Sigmoid colon (tissue), 7 donors: ENCODE measurements around the gene ASTN1. TPM values are rescaled to one million over a fixed set of nuclear protein-coding genes. Genes with fewer than 3 reads are reported as not detected.

ENCODE experiments used
- DNase-seq: peaks from one replicate; pipeline ENCODE4 v3.0.0-alpha.2; 2019
- H3K27ac ChIP-seq, 4 donors: fragments of 200-600 bp; sonication (generic); one replicate each; pipeline ENCODE4 v1.5.1; 2016 to 2019; ENCODE audit warnings: mild to moderate bottlenecking in 1 of 4
- H3K27me3 ChIP-seq, 3 donors: fragments of 200-600 bp; sonication (generic); one replicate each; pipeline ENCODE4 v1.5.1; 2019; ENCODE audit warnings: mild to moderate bottlenecking in 1 of 3
- H3K36me3 ChIP-seq, 4 donors: fragments of 200-600 bp; sonication (generic); one replicate each; pipeline ENCODE4 v1.5.1; 2016 to 2019
- H3K4me1 ChIP-seq, 4 donors: fragments of 200-600 bp; sonication (generic); one replicate each; pipeline ENCODE4 v1.5.1; 2017 to 2019
- H3K4me3 ChIP-seq, 4 donors: fragments of 200-600 bp; sonication (generic); one replicate each; pipeline ENCODE4 v1.5.1; 2017 to 2019; ENCODE audit warnings: mild to moderate bottlenecking in 2 of 4, moderate library complexity in 1 of 4
- H3K9me3 ChIP-seq, 4 donors: fragments of 200-600 bp in 3 of 4; sonication (generic) in 3 of 4; one replicate each; pipeline versions ENCODE4 v1.5.1 to v1.6.1; 2013 to 2019
- EP300 ChIP-seq, 4 donors: sonication (generic); formaldehyde crosslinking; IDR thresholded peaks; one replicate each; pipeline ENCODE4 v1.6.1; 2017; ENCODE audit warnings: antibody characterized with exemption in 4 of 4
- POLR2A ChIP-seq, 2 donors: fragments of 450-650 bp; IDR thresholded peaks; one replicate each; pipeline ENCODE4 v1.6.1; 2016; ENCODE audit warnings: antibody characterized with exemption in 2 of 2, mild to moderate bottlenecking in 2 of 2, moderate library complexity in 2 of 2
- POLR2AphosphoS5 ChIP-seq, 4 donors: sonication (generic); formaldehyde crosslinking; IDR thresholded peaks; one replicate each; pipeline ENCODE4 v1.6.1; 2017; ENCODE audit warnings: antibody characterized with exemption in 4 of 4
- WGBS, 2 donors: extraction: QIAGEN DNeasy Blood & Tissue Kit; methylation state at CpG; one replicate each; pipeline ENCODE4 v1.1.7; 2013; 5-methylcytosine and 5-hydroxymethylcytosine counted together
- intact Hi-C: fragments of 100-400 bp; cut with DNase I; formaldehyde crosslinking; loops from one replicate; pipeline ENCODE4 v1.15.1; 2023
- polyA plus RNA-seq, 3 donors: library from polyadenylated mRNA; stranded (reverse); fragments of 200-250 nt; gene quantifications; one replicate each; pipeline ENCODE4 v1.2.3, GENCODE V29; 2013
- total RNA-seq, 4 donors: library from RNA; depleted of rRNA; stranded (reverse); fragments of >200 nt; gene quantifications; one replicate each; pipeline ENCODE4 v1.1.0, GENCODE V29; 2016
- TF ChIP-seq, protein P1 (sequence below), 4 experiments: fragments of 450-650 bp in 3 of 4; fragments of 200-600 bp in 1 of 4; IDR thresholded peaks; one replicate each; pipeline ENCODE4 v1.5.1; 2016 to 2019; ENCODE audit warnings: antibody characterized with exemption in 4 of 4, mild to moderate bottlenecking in 3 of 4, moderate library complexity in 2 of 4
- donor health status: healthy with polysubstance abuse.
- donor health status: Bipolar disorder and iron deficiency.
- donor health status: healthy.

ASTN1 gene
- total and polyA plus RNA-seq, 7 donors, result 0.49 to 2.2 (median 1.4) TPM; not detected in 2

DNA sequence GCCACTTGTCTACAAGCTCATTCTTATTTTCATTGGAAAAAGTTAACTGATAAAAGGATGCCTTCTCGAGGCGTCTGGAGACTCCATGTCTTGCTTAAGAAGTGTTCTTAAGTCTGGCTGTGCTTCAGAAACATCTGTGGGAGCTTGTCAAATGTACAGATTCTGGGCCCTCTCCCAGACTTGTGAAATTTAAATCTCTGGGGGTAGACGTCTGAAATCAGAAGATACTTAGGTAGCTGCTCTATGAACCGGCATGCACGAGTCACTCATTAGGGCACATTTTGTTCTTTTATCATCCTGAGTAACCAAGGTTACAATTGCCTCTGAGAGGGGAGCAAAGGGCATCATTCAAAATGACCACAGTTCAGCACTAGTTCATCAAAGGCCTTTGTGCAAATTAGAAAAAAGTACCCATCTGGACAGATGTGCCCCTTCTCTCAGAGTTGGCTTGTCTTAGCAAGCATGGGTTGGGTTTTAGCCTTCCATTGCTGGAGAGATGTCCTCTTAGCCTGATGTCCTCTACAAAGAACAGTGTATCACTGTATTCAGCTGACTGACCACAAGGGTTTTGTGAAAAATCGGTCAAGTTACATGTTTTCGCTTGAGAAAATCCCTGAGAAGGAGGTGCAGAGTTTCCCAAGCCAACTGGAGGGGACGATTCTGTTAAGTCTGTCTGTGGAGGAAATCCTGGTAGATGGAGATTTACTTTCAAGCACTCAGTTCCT is 156.9 kb downstream of the ASTN1 start:
- intact Hi-C loops, result no loop called here
- Histone ChIP-seq H3K27me3 (no peaks in the 10 kb centered on the region), H3K4me3 (no peak overlapping the region), H3K9me3 (no peaks in the 10 kb centered on the region), H3K27ac (no peak overlapping the region), H3K36me3 (no peaks in the 10 kb centered on the region), H3K4me1 (no peaks in the 10 kb centered on the region)
- no peak for DNase-seq
- TF ChIP-seq POLR2AphosphoS5 (IDR thresholded peaks at IDR 0.05) (no peak), EP300 (IDR thresholded peaks at IDR 0.05) (no peak), POLR2A (IDR thresholded peaks at IDR 0.05) (no peak)
- TF ChIP-seq, protein P1, sequence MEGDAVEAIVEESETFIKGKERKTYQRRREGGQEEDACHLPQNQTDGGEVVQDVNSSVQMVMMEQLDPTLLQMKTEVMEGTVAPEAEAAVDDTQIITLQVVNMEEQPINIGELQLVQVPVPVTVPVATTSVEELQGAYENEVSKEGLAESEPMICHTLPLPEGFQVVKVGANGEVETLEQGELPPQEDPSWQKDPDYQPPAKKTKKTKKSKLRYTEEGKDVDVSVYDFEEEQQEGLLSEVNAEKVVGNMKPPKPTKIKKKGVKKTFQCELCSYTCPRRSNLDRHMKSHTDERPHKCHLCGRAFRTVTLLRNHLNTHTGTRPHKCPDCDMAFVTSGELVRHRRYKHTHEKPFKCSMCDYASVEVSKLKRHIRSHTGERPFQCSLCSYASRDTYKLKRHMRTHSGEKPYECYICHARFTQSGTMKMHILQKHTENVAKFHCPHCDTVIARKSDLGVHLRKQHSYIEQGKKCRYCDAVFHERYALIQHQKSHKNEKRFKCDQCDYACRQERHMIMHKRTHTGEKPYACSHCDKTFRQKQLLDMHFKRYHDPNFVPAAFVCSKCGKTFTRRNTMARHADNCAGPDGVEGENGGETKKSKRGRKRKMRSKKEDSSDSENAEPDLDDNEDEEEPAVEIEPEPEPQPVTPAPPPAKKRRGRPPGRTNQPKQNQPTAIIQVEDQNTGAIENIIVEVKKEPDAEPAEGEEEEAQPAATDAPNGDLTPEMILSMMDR (IDR thresholded peaks at IDR 0.05), result no peak
- 63 to 69% methylated on average over 8 of the region's 8 CpGs for WGBS, 2 donors

DNA sequence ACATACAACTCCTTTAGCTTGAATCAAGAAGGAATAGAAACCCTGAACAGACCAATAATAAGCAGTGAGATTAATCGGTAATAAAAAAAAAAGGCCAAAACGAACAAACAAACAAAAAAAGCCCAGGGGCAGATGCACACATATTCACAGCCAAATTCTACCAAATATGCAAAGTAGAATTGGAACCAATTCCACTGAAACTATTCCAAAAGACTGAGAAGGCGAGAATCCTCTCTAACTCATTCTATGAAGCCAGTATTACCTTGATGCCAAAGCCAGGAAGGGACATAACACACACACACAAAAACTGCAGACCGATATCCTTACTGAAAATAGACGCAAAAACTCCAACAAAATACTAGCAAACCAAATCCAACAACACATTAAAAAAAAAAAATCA is 161.6 kb downstream of the ASTN1 start:
- TF ChIP-seq EP300 (IDR thresholded peaks at IDR 0.05), result no peak
- TF ChIP-seq POLR2A (IDR thresholded peaks at IDR 0.05), result no peak
- TF ChIP-seq, protein P1 (IDR thresholded peaks at IDR 0.05), result no peak
- no peak for TF ChIP-seq POLR2AphosphoS5 (IDR thresholded peaks at IDR 0.05)
- 78 to 82% methylated on average over 5 of the region's 5 CpGs for WGBS, 2 donors
- Histone ChIP-seq H3K4me3 (no peak overlapping the region), H3K27ac (no peak overlapping the region), H3K36me3 (no peaks in the 10 kb centered on the region), H3K4me1 (no peaks in the 10 kb centered on the region), H3K27me3 (no peaks in the 10 kb centered on the region), H3K9me3 (no peaks in the 10 kb centered on the region)
- DNase-seq, result no peak
- intact Hi-C loops, result no loop called here

DNA sequence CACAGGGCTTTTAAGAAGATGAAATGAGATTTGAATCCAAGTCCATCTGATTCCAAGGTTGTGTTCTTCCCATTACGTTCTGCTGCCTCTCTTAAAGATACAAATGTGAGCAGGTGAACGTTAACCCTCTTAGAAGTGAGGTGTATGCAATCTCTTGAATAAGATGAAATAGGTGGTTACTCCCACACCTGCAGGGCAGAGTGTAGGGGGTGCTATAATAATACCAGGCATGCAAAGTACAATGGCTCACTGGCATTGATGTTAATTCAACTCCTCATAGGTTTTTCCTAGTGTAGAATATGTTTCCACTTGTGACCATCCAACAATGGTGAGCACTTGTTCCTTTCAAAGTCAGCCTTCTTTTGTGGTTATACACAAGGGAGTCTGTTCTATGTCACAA is 163.0 kb downstream of the ASTN1 start:
- WGBS, 2 donors, result 77 to 89% methylated on average over 2 of the region's 2 CpGs

DNA sequence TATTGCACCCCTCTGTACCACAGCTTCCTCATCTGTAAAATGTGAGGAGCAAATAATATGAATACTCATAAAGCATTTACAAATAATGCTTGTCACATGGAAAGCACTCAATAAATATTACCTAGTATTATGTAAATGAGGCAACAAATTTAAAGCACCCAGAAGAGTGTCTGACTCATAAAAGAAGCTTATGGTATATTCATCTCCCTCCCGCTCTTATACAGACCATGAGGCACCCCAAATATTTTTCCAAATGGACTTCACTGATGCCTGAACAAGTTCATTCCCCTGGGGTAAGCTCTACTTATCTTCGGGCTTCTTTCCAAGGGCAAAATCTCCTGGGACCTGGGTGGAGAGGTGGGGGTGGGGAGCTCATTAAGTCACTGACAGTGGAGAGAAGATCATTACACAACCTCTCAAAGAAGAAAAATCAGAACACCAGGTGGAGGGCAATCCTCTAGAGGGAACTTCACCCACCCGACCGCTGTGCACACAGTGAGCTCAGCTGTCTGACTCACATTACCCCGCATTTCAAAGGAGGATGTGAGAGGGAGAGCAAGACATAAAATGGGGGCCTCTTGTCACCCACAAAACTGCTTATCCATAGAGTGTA is 166.2 kb downstream of the ASTN1 start:
- intact Hi-C loops, result no loop called here

More for the DNA sequence above, 163.0 kb downstream of the ASTN1 start:
- no peak for DNase-seq
- Histone ChIP-seq H3K27me3 (no peaks in the 10 kb centered on the region), H3K9me3 (no peaks in the 10 kb centered on the region), H3K4me1 (no peaks in the 10 kb centered on the region), H3K27ac (no peak overlapping the region), H3K36me3 (no peaks in the 10 kb centered on the region), H3K4me3 (no peak overlapping the region)
- intact Hi-C loops, result no loop called here
- TF ChIP-seq, protein P1 (IDR thresholded peaks at IDR 0.05), result no peak
- no peak for TF ChIP-seq EP300 (IDR thresholded peaks at IDR 0.05)
- no peak for TF ChIP-seq POLR2AphosphoS5 (IDR thresholded peaks at IDR 0.05)
- TF ChIP-seq POLR2A (IDR thresholded peaks at IDR 0.05), result no peak

More for the DNA sequence above, 166.2 kb downstream of the ASTN1 start:
- no peak overlapping the region for H3K27ac ChIP-seq
- no peak for DNase-seq
- no peak overlapping the region for H3K4me3 ChIP-seq
- H3K9me3 ChIP-seq, result no peaks in the 10 kb centered on the region
- TF ChIP-seq EP300 (IDR thresholded peaks at IDR 0.05), result no peak
- TF ChIP-seq, protein P1 (IDR thresholded peaks at IDR 0.05), result no peak
- no peak for TF ChIP-seq POLR2AphosphoS5 (IDR thresholded peaks at IDR 0.05)
- TF ChIP-seq POLR2A (IDR thresholded peaks at IDR 0.05), result no peak
- 76 to 86% methylated on average over 5 of the region's 5 CpGs for WGBS, 2 donors
- H3K27me3 ChIP-seq, result no peaks in the 10 kb centered on the region
- H3K36me3 ChIP-seq, result no peaks in the 10 kb centered on the region
- H3K4me1 ChIP-seq, result no peaks in the 10 kb centered on the region
